Activated gamma-delta T cell (primary cell): ENCODE results near the gene SLC30A5.
"Not testable (repeated sequence)": the region's sequence is repeated elsewhere in the genome, so short reads cannot be mapped to it uniquely, and the experiment has no call there.

ENCODE experiments used
- DNase-seq: peaks from one replicate; lab custom pipeline; 2025; lab: John Stamatoyannopoulos, UW
- total RNA-seq, 2 donors: gene quantifications; one replicate each; lab custom pipeline; 2026; lab: John Stamatoyannopoulos, UW

SLC30A5 gene
- total RNA-seq, result 68.0 to 68.9 reads per million in 2 donors

DNA sequence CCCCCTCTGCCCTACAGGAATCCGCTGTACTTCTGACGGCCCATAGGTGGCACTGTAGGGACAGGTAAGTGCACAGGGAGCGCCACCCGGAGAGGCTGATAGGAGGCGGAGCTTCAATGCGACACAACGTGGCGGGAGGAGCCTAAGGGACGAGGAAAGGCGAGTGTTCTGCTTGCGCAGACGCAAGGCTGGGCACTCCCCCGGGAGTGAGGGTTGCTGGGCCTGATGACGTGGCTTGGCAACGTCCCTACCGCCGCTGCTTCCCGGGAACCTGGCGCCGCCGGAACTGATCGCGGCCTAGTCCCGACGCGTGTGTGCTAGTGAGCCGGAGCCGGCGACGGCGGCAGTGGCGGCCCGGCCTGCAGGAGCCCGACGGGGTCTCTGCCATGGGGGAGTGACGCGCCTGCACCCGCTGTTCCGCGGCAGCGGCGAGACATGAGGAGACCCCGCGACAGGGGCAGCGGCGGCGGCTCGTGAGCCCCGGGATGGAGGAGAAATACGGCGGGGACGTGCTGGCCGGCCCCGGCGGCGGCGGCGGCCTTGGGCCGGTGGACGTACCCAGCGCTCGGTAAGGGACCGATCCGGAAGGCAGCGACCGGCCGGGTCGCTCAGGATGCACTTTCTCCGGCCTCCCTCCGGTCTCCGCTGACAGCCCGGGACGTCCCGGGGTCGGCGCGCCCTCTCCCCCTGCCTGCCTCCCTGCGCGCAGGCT is at the start of gene SLC30A5:
TSS of gene SLC30A5 (plus strand) at position 244 of the 712 bp plus-strand sequence. CDS start at position 486, 242 bp downstream.
- DNase-seq, result peak; percentile 82

DNA sequence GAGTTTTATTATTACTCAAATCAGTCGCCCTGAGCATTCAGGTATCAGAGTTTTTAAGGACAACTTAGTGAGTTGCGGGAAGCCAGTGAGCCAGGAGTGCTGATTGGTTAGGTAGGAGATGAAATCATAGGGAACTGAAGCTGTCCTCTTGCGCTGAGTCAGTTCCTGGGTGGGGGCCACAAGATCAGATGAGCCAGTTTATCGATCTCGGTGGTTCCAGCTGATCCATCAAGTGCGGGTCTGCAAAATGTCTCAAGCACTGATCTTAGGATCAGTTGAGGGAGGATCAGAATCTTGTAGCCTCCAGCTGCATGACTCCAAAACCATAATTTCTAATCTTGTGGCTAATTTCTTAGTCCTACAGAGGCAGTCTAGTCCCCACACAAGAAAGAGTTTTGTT is 48.6 kb upstream of the SLC30A5 start:
- DNase-seq, result not testable (repeated sequence)

DNA sequence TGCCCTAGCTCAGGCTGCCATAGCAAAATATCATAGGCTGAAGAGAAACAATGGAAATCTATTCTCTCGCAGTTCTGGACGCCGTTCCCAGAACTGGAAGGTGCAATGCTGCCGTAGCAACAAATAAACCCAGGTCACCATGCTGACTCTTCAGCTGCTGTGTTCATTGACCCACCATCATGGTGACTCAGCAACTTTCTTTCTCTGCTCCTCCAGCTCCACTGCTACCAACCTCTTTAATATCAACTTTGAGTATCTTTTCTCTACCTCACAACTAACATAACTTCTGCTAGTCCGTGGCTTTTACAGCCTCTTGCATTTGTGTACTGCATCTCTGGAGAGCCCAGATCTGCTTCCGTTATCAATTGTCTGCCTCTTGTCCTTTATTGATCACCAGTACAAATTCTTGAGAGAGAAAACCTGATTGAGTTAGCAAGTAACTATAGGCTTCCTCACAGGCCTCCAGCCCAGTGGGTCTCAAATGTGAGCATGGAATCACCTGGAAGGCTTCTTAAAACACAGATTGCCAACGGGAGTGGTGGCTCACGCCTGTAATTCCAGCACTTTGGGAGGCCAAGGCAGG is 47.3 kb upstream of the SLC30A5 start:
- no peak for DNase-seq

DNA sequence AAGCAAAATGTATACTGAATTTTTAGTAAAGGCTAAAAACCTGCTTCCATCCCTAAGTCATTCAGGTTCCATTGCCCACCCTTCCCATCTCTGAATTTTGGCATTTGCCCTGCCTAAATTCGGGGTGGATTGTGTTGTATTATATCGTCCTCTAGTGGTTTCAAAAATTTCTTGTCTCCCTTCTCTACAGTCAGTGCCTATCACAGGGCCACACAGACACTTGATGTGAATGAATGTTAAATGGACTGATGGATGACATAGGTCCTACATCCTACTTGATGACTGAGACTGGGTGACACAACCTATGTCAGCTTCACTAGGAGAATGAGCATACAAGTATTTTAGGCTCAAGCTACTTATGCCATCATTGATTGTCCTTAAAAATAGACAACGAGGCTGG is 45.6 kb upstream of the SLC30A5 start:
- DNase-seq, result no peak

DNA sequence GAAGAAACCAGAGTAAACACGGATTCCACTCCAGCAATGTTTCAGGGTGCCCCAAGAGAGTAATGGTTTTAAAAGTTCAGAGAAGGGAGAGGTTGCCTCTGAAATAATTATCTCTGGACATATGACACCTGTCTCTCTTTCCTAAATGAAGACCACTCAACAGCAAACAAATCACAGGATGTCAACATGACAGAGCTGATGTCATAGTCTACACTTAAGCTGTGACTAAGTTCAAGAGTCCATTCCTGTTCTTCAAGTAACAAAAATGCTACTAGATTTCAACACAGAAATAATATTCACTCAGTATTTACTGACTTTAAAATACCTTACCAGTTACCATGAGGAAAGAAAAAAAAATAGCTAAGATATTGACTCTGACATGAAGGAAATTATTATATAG is 44.7 kb upstream of the SLC30A5 start:
- no peak for DNase-seq

DNA sequence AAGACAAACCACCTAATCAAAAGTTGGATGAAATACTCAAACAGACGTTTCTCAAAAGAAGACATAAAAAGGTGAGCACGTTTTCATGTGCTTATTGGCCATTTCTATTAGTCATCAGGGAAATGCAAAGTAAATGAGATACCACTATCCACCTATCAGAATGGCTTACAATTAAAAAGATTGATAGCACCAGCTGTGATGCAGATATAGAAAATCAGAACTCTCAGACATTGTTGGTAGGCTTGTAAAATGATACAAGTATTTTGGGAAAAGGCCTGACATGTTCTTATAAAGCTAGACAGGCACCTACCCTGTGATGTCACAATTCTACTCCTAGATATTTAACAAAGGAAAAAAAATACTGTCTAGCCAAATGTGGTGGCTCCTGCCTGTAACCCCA is 44.0 kb upstream of the SLC30A5 start:
- DNase-seq, result no peak

DNA sequence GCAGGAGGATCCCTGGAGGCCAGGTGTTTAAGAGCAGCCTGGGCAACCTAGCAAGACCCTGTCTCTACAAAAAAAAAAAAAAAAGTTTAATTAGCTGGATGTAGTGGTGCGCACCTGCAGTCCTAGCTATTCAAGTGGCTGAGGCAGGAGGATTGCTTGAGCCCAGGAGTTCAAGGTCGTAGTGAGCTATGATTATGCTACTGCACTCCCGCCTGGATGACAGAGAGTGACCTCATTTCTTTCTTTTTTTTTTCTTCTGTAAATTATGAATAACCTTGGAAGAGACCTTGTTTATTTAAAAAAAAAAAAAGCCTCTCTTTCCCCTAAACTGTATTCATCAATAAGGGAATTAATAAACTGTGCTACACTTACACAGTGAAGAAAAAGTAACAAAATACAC is 43.6 kb upstream of the SLC30A5 start:
- DNase-seq, result no peak

DNA sequence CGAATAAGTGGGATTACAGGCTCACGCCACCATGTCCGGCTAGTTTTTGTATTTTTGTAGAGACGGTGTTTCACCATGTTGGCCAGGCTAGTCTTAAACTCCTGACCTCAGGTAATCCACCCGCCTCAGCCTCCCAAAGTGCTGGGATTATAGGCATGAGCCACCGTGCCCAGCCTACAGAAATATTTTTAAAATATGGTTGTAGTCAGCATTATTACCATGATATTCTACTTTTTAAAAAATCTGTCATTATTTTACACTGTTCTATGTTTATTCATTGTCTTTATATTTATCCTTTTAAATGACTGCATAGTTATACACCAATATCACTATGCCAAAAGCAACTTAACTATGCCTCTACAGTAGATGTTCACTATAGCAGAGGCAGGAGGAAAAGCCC is 41.6 kb upstream of the SLC30A5 start:
- no peak for DNase-seq

DNA sequence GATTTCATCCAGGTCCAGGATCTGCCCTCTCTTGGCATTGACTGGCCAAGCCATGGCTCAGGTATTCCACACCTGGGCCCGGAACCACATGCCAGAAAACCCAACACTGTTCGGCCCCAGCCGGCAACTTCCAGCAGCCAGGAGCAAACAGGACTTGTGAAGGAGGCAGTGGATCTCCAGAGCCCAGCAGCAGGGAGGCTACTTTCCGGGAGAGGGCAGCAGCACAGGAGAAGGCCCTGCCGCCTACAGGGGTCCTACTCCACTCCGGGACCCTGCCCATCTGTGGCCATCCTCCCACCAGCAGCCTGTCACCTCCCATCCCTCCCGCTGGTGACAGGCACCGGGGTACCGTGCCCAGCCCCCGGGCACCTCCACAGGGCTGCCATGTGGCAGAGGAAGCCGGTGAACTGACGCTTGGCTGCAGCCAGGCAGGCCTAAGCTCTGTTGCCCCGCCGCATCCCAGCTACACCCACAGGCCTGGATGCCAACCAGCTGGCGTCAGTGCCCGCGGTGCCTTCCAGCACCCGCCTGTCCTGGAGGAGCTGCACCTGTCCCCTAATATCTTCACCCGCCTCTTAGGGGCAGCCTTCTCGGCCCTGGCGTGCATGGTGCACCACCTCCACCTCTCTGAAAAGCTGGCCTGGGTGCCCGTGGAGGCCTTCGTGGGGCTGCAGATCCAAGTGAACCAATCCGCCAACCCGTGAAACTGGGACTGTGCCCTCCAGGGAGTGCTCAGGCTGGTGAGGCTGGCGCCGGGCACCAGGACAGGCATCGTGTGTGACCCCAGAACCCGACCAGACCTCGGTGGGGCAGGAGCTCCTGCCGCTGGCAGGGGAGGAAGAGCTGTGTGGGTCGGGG is 18.9 kb upstream of the SLC30A5 start:
- no peak for DNase-seq

DNA sequence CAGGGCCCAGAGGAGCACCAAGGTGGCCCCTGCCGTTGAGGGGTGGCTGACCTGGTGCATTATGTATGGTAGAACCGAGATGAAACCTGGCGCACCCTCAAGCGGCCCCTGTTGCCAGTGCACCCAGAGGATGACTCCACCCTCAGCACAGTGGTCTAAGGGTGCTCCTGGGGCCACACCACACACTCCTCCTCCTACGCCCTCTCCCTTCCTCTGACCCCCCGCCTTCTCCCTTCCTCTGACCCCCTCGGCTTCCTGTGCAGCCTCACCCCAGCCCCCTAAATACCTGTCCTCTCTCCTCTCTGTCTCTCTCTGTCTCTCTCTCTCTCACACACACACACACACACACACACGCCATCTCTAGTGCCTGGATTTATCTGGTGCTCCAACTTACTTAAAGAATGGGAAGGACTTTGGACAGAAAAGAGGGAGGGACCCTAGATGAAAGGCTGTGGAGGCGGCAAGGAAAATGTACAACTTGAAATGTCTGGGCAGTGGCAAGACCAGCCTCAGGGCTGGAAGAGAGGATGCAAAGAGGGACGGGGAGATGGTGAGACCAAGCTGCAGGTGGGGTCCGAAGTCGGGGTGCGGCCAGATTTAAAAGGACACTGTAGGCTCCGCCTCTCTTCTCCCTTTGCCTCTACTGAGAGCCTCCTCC is 18.2 kb upstream of the SLC30A5 start:
- DNase-seq, result no peak

DNA sequence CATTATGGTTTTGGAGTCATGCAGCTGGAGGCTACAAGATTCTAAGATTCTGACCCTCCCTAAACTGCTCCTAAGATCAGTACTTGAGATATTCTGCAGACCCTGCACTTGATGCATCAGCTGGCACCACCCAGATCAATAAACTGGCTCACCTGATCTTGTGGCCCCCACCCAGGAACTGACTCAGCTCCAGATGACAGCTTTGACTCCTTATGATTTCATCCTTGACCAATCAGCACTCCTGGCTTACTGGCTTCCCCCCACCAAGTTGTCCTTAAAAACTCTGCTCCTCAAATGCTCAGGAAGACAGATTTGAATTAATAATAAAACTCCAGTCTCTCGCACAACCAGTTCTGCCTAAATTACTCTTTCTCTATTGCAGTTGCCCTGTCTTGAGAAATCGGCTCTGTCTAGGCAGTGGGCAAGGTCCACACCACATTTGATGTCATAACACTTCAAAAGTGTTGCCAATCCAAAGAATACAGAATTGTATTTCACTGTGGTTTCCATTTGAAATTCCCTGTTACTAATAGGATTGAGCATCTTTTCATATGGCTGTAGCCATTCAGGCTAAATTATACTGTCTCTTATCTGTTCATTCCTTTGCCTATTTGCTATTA is 14.8 kb upstream of the SLC30A5 start:
- no peak for DNase-seq

DNA sequence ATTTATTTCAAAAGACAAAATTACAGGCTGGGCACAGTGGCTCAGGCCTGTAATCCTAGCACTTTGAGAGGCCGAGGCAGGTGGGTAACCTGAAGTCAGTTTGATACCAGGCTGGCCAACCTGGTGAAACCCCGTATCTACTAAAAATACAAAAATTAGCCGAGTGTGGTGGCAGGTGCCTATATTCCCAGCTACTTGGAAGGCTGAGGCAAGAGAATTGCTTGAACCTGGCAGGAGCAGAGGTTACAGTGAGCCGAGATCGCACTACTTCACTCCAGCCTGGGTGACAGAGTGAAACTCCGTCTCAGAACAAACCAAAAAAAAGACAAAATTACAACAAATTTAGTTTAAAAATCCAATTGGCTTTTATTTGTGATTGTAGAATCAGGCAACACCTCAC is 14.3 kb upstream of the SLC30A5 start:
- no peak for DNase-seq

DNA sequence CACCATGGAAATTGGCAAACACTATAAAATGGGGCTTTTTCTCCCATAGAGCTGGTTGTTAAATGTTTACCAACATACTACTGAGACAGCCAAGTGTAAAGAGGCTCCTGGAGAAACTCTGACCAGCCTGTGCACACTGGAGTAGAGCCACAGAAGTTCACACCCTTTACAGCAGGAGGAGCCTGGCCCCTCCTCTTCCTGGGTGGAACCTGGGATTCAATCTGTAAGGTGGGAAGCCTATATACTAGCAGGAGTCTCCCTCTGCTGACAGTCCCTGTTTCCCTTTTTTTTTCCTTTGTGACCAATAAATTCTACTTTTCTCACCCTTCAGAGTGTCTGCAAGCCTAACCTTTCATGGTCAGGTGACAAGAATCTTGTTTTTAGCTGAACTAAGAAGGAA is 10.4 kb upstream of the SLC30A5 start:
- no peak for DNase-seq

DNA sequence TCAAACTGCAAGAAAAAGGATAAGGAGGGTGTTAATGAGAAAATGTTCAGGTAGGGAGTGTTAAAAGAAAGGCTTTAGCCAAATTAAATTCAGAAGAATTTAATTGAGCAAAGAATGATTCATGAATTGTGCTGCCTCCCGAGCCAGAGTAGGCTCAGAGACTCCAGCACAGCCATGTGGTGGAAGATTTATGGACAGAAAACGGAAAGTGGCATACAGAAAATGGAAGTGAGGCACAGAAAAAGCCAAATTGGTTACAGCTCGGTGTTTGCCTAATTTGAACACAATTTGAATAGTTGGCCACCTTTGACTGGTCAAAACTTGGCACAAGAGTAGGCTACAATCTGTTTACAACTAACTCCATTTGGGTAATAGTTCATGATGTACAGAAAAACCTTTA is 9.6 kb upstream of the SLC30A5 start:
- DNase-seq, result no peak

DNA sequence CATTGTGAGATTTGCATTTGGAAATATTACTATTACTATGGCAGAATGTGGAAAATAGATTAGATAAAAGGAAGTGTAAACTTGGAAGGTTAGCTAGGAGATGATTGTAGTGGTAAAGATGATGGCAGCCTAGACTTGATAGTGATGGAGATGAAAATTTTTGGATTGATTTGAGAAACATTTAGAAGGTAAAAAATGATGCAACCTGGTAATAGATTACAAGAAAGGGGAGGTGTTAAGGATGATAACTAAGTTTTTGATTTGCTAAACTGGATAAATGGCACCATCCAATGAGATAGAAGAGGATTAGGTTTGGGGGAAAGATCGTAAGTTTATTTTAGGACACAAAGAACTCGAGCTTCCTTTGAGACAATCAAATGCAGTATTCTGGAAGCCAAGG is 8.9 kb upstream of the SLC30A5 start:
- DNase-seq, result no peak

DNA sequence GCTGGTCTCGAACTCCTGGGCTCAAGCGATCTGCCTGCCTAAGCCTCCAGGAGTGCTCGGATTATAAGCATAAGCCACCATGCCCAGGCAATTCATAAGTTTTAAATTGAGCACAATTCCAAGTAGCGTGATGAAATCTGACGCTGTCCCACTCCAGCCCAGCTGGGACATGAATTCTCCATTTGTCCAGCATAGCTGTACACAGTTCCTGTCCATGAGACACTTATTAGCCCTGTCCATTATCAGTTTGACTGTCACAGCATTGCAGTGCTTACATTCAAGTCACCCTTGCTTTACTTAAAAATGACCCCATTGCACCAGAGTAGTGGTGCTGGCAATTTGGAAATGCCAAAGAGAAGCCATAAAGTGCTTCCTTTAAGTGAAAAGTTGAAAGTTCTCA is 7.6 kb upstream of the SLC30A5 start:
- no peak for DNase-seq

DNA sequence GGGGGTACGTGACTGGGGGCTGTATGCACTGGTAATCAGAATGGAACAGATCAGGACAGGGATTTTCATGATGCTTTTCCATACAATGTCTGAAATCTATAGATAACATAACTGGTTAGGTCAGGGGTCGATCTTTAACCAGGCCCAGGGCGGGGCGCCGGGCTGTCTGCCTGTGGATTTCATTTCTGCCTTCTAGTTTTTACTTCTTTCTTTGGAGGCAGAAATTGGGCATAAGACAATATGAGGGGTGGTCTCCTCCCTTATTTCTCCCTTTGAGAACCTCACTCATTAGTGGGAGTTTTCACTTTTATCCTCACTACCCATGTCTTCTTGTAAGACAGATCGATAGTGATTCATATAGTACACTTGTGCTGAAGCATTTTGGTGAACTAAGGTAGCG is 5.8 kb upstream of the SLC30A5 start:
- DNase-seq, result not testable (repeated sequence)

DNA sequence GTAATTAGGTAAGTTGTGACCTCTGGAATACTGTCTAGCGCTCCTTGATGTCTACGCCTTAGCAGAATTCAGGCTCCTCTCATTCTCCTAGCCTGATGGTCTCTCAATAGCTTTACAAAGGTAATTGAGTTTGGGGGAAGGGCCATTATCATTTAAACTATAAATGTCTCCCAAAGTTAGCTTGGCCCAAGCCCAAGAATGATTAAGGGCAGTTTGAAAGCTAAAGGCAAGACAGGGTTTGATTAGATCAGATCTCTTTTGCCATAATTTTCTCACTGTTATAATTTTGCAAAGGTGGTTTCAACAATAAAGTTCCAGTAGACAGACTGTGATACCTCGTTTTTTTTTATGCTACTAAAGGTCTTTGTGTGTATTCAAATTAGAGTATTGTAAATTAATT is 3.7 kb upstream of the SLC30A5 start:
- no peak for DNase-seq

DNA sequence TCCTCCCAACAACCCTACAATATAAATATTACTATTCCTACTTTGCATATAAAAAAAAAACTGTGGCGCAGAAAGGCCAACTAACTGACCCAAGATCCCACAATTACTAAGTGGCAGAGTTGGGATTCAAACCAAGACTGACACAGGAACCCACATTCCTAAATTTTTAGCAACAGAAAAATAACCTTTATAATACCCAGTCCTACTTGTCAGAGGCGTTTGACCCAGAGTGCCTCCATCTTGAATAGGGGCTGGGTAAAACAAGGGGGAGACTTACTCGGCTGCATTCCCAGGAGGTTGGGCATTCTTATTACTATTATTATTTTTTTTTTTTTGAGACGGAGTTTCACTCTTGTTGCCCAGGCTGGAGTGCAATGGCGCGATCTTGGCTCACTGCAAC is 2.0 kb upstream of the SLC30A5 start:
- no peak for DNase-seq

DNA sequence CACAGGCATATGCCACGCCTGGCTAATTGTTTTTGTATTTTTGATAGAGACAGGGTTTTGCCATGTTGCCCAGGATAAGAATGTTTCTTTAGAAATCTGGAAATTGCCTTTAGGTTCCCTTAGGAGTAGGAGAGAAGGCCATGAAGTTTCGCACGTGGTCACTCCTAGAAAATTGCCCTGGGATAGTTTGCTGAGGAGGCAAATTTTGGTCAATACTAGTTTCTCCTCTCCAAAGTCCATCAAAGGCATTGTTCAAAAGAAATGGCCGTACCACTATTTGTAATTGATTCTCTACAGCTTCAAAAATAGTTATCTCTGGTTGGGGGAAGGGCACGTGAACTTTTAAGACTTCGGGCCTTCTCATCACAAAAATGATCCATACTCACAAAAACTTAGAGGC is 845 bp upstream of the SLC30A5 start:
- DNase-seq, result no peak

DNA sequence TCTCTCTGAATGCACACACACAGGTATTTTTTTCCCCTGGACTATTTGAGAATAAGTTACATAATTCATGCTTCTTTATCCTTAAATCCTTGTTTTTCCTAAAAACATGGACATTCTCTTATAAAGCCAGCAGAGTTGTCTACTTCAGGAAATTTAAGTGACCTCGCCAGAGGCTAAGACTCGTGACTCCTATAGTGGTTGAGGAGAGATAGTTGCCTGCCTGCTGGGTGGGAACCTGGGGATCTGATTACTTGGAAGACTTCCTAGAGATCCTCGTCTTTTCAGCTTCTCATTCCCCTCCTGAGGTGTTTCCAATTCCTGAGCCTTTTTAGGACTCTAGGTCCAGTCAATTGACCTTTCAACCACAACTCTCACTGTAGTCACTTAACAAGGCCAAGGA is 5.5 kb downstream of the SLC30A5 start:
- DNase-seq, result no peak

DNA sequence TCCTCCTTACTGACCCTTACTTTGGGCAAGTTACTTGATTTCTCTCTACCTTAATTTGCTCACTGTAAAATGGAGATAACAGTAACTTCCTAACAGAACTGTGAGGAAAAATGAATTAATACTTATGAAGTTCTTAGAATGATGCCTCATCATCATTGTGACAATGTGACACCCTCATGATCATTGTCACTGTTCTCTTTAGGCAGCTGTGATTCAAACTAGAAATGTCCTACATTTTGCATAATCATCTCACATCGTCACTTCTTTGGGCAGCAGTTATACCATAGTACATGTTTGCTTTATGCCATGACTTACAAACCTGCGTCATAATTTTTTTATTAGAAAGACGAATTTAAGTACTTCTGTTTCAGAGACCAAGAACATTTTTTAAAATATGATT is 9.7 kb downstream of the SLC30A5 start:
- no peak for DNase-seq
